WTC11 (cell line): ENCODE results near the gene TAS2R7.

ENCODE experiments used
- ESRRA ChIP-seq: sonication (generic); formaldehyde crosslinking; IDR thresholded peaks from 2 replicates; pipeline ENCODE4 v1.8.1; 2022; ENCODE audit warnings: mild to moderate bottlenecking, missing genetic modification reagents, borderline replicate concordance
- JUN ChIP-seq: sonication (generic); formaldehyde crosslinking; IDR thresholded peaks from 2 replicates; pipeline ENCODE4 v1.8.0; 2023; ENCODE audit warnings: mild to moderate bottlenecking, missing genetic modification reagents
- KAT7 ChIP-seq: sonication (generic); formaldehyde crosslinking; IDR thresholded peaks from 2 replicates; pipeline ENCODE4 v1.8.1; 2023; ENCODE audit warnings: missing genetic modification reagents, mild to moderate bottlenecking, borderline replicate concordance
- NFE2L1 ChIP-seq: sonication (generic); formaldehyde crosslinking; IDR thresholded peaks from 2 replicates; pipeline ENCODE4 v1.8.1; 2023; ENCODE audit warnings: missing genetic modification reagents
- SP1 ChIP-seq: sonication (generic); formaldehyde crosslinking; conservative IDR thresholded peaks from 2 replicates; pipeline ENCODE4 v1.8.1; 2022; ENCODE audit warnings: missing genetic modification reagents
- ZNF232 ChIP-seq: sonication (generic); formaldehyde crosslinking; IDR thresholded peaks from 2 replicates; pipeline ENCODE4 v1.8.0; 2022; ENCODE audit warnings: mild to moderate bottlenecking, missing genetic modification reagents
- TF ChIP-seq, protein P1 (sequence below): fragments of 200-600 bp; IDR thresholded peaks from 2 replicates; pipeline ENCODE4 v1.8.0; 2022; ENCODE audit warnings: antibody characterized with exemption
- TF ChIP-seq, protein P2 (sequence below): sonication (generic); formaldehyde crosslinking; IDR thresholded peaks from 2 replicates; pipeline ENCODE4 v1.8.1; 2022; ENCODE audit warnings: missing genetic modification reagents, borderline replicate concordance
- TF ChIP-seq, protein P3 (sequence below): sonication (generic); formaldehyde crosslinking; IDR thresholded peaks from 2 replicates; pipeline ENCODE4 v1.8.0; 2022; ENCODE audit warnings: mild to moderate bottlenecking, missing genetic modification reagents
- TF ChIP-seq, protein P4 (sequence below): sonication (generic); formaldehyde crosslinking; IDR thresholded peaks from 2 replicates; pipeline ENCODE4 v1.8.1; 2022; ENCODE audit warnings: low read depth, missing genetic modification reagents, borderline replicate concordance

DNA sequence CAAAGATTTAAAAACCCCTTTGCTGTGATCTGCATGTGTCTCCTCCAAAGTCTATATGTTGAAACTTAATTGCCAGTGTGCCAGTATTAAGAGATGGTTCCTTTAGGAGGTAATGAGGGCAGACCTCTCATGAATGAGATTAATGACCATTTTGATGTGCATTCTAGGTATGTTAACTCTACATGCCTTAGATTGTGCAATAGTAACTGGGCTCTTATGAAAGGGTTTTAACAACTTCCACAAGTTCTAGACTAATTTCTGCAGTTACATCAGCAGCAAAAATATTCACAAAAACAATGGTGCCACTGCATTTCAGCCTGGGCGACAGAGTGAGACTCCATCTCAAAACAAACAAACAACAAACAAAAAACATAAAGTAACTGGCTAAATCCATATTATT is 27.6 kb upstream of the TAS2R7 start:
- TF ChIP-seq, protein P1, sequence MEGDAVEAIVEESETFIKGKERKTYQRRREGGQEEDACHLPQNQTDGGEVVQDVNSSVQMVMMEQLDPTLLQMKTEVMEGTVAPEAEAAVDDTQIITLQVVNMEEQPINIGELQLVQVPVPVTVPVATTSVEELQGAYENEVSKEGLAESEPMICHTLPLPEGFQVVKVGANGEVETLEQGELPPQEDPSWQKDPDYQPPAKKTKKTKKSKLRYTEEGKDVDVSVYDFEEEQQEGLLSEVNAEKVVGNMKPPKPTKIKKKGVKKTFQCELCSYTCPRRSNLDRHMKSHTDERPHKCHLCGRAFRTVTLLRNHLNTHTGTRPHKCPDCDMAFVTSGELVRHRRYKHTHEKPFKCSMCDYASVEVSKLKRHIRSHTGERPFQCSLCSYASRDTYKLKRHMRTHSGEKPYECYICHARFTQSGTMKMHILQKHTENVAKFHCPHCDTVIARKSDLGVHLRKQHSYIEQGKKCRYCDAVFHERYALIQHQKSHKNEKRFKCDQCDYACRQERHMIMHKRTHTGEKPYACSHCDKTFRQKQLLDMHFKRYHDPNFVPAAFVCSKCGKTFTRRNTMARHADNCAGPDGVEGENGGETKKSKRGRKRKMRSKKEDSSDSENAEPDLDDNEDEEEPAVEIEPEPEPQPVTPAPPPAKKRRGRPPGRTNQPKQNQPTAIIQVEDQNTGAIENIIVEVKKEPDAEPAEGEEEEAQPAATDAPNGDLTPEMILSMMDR, result no peak
- TF ChIP-seq JUN (CRISPR knock-in tag) (no peak), KAT7 (CRISPR knock-in tag) (no peak), ZNF232 (CRISPR knock-in tag) (no peak), NFE2L1 (CRISPR knock-in tag) (no peak), ESRRA (CRISPR knock-in tag) (no peak), SP1 (CRISPR knock-in tag) (no peak)
- TF ChIP-seq, protein P2, sequence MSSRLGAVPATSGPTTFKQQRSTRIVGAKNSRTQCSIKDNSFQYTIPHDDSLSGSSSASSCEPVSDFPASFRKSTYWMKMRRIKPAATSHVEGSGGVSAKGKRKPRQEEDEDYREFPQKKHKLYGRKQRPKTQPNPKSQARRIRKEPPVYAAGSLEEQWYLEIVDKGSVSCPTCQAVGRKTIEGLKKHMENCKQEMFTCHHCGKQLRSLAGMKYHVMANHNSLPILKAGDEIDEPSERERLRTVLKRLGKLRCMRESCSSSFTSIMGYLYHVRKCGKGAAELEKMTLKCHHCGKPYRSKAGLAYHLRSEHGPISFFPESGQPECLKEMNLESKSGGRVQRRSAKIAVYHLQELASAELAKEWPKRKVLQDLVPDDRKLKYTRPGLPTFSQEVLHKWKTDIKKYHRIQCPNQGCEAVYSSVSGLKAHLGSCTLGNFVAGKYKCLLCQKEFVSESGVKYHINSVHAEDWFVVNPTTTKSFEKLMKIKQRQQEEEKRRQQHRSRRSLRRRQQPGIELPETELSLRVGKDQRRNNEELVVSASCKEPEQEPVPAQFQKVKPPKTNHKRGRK (CRISPR knock-in tag), result no peak
- TF ChIP-seq, protein P3, sequence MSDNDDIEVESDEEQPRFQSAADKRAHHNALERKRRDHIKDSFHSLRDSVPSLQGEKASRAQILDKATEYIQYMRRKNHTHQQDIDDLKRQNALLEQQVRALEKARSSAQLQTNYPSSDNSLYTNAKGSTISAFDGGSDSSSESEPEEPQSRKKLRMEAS (CRISPR knock-in tag), result no peak
- TF ChIP-seq, protein P4, sequence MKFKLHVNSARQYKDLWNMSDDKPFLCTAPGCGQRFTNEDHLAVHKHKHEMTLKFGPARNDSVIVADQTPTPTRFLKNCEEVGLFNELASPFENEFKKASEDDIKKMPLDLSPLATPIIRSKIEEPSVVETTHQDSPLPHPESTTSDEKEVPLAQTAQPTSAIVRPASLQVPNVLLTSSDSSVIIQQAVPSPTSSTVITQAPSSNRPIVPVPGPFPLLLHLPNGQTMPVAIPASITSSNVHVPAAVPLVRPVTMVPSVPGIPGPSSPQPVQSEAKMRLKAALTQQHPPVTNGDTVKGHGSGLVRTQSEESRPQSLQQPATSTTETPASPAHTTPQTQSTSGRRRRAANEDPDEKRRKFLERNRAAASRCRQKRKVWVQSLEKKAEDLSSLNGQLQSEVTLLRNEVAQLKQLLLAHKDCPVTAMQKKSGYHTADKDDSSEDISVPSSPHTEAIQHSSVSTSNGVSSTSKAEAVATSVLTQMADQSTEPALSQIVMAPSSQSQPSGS (CRISPR knock-in tag), result no peak
